NCI-H82 treated with DMSO at 0.1 percent for 48 hours (cell line): Measurements from ENCODE around the gene CERS6.

ENCODE experiments used
- DNase-seq: peaks from one replicate; lab custom pipeline; 2025; ENCODE audit not compliant: unreplicated experiment; lab: John Stamatoyannopoulos, UW

Gene CERS6

DNA sequence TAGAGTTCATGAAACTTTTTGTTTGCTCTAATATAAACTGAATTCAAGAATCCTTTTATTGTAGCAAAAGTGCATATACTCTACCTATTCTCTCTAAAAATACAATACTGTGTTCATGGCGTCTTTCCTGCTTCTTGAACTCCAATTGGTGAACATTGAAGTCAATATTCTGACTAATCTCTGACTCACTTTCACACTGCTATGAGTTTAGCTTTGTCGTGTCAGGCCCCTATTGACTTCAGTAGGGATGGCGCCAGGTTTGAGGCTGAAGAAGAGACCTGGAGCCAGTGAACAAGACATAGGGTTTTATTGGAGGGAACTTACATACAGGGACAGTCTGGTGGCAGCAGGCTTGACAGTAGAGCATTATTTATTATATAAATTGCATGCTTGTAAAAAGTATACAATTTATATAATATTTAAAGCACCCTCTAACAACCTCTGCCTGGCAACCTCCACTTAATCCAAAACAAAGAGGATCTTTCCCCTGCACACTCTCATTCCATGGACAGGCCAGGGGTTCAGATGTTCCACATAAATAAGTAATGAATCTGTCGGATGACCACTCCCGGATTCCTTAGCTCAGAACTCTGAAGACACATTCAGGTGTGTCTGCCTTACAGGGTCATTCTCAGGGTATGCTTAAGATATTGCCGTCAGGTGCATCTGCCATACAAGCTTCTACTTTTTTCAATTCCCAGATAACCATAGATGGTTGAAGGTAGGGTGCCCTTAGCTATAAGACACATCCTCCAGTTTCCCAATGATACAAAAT lies 141.0 kb downstream of the CERS6 start:
- no peak for DNase-seq

DNA sequence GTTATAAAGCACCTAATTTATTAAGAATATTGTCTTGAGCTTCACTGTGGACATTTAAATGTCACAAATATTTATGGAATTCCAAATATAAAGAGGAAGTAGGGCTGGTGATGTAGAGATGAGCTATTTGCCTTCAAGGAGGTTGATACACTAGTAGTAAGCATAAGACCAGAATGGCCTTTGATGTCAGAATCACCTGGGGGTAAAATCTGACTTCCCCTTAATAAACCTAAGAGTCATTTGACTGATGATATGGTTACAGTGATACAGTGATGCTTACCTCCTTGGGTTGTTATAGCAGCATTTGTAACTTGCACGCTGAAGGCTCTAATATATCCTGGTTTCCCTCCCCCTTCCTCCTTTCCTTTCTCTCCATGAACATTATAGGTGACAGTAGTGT lies 143.7 kb downstream of the CERS6 start:
- no peak for DNase-seq

DNA sequence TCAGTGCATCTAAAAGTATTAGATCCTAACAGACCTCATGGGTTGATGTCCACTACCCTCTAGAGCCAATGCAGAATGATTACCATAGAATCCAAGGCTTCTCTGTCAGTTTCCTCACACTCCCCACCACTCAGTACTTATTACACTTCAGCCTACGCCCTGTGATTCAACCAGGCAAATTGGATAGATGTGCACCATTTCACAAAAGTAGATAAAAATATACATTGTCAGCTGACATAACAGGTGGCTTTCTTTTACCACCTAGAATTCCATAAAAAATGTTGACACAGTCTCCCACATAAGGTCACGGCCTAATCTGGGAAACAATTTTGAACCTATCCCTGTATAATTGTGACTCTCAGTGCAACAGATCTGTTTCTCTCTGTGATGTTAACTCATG lies 144.9 kb downstream of the CERS6 start:
- no peak for DNase-seq

DNA sequence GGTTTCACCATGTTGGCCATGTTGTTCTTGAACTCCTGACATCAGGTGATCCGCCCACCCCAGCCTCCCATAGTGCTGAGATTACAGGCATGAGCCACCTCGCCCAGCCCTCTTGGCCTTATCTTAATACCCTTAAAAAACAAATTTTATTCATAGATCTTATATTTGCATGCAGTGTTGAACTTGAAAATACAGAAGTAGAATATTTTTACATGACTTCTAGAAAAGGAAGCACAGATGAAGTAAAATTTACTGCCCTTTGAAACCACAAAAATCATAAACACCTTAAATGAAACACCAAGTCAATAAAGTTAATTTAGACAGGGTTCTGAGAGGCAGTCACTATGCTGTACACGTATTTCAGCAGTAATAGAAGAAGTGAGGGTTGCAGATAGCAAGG lies 145.7 kb downstream of the CERS6 start:
- DNase-seq: no peak

DNA sequence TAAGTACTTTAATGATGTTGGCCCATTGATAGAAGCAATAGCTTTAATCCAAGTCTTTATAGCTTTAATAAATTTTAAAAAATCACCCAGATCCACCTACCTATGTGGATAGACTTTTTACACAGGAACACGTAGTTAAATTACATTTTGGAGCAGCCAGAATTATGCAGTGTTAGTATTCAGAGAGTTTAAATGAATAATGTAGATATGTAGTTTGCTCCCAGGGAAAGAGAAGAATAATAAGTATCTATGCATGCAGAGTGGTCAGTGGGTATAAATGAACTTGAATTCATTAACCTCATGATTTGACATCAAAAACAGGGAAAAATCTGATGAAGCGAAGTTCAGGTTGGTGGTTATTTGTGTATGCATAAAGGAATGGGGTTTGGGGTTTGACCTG lies 146.3 kb downstream of the CERS6 start:
- DNase-seq: no peak

DNA sequence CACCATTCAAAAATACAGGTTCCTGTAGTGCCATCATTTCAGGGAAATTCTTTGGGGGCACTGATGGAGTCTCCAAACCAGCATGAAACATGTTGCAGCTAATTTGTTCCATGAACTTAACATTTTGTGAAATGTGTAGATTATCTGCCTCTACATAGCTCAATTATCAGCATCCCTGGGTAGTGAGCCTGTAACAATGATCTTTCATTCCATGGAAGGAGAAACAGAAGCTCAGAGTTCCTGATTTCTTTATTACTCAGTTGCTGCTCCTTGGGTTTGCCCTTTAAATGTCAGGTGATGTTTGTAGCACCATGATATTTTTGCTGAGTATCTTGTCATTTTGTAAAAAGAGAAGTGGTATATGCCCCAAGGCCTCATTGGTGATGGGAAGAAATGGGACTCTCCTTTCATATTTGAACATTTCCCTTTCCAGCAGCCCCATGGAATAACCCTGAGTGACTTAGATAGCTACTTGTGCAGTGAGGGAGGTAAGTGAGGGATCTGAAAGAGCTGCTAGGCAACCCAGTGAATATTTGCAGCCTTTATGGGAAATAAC lies 146.9 kb downstream of the CERS6 start:
- no peak for DNase-seq

DNA sequence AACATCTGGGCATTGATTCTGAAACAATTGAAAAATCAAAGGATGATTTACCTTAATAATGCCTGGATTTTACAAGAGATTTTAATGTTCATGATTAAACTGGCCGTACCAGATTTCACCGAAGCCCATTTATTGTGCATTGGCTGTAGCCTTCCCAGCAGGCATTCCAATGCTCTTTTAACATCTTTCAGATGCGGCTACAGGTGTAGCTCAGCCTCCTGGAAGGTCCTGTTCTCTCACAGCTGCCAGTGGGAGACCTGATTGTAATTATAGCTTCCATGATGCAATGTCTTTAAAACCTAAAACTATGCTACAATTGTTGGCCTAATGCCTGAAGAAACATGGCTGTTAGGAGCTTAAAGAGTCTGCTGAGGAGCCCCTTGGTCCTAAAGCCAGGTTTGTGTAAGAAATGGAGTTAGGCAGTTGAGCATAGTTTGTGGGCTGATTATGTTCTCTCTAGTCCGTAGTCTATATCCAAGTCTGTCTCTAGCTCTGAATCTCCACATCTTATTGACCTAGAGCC lies 147.4 kb downstream of the CERS6 start:
- no peak for DNase-seq

DNA sequence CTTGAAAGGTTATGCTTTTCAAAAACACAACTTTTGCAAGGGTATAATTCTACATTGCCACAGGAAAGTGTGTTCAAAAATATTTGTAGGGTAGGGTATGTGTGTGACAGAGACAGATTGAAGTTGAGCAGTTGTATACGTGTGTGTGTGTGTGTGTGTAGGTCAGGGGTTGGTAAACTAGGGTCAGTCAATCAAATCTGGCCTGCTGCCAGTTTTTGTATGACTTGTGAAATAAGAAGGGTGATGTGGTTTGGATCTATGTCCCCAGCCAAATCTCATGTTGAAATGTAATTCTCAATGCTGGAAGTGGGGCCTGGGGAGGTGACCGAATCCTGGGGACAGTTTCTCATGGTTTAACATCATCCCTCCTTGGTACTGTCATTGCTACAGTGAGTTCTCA lies 148.2 kb downstream of the CERS6 start:
- DNase-seq: no peak

DNA sequence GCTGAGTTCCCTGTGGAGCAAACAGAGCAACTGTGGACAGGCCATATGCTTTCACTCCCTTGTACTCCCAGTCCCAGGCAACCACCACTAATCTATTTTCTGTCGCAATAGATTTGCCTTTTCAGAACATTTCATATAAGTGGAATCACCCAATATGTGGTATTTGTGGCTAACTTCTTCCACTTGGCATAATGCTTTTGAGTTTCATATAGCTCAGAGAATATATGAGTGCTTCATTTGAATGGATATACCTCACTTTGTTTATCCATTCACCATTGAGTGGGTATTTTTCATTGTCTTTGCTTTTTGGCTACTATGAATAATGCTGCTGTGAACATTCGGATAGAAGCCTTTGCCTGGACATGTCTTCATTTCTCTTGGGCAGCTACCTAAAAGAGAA lies 151.9 kb downstream of the CERS6 start:
- no peak for DNase-seq

DNA sequence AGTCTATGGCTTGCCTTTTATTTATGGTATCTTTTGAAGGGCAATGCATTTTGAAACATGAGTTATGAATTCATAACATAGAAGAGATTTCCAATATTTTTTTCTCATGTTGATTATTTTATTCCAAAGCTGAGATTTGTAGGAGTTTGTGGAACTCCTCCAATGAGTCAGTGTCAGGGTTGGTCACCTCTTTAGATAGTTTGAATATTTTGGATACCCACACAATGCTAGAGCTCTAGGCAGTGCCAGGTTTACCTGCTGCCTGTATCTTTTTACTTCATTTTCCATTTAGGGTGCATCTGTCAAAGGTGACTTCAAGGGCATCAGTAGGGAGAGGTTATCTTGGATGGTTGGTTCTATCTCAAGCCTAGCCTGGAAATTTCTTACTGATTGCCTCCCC lies 152.7 kb downstream of the CERS6 start:
- no peak for DNase-seq

DNA sequence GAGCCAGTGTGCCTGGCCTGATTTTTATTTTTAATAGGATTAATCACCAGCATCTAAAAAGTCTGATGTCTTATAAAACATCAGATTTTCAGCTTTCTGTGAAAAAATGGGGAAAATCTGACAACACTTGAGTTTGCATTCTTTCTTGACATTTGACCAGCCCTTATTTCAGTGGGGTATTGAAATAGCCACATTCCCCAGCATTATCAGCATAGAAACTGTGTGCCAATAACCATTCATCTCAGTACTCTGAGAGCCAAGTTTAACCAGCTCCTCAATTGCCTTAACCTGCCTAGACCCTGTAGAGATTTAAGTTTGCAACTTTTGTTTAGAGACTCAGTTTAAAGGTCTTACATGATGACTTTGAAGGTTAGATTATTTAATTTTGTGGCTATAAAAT lies 155.0 kb downstream of the CERS6 start:
- no peak for DNase-seq

DNA sequence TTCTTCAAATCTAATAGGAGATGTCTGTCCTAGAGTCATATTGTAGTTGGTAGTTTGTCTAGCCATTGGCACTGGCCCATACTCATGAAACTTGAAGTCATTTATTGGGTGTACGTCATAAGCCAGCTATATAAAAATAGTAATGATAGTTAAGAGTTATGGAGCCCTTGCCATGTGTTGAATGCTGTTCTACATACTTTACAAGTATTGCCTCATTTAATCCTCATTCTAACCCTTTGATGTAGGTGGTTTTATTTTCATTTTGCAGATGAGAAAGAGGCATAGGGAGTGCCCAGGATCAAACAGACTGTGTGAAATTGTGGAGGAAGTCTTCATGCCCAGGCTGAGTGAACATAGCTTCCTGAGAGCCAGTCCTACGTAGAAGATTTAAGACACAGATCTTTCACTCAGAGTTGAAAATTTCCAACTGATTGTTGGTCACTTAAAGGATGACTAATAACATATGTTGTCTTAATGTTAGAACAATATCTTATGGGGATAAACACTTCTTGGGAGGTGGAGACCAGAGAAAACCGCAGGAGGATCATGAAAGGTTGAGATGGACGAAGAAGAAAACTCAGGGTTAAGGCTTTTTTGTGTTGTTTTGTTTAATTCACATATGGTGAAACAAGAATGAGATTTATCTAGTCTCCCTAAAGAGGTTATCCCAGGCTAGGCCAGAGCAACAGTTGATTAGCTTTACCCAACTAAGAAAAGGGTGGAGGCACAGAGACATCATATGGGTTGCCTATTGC lies 156.0 kb downstream of the CERS6 start:
- DNase-seq: no peak

DNA sequence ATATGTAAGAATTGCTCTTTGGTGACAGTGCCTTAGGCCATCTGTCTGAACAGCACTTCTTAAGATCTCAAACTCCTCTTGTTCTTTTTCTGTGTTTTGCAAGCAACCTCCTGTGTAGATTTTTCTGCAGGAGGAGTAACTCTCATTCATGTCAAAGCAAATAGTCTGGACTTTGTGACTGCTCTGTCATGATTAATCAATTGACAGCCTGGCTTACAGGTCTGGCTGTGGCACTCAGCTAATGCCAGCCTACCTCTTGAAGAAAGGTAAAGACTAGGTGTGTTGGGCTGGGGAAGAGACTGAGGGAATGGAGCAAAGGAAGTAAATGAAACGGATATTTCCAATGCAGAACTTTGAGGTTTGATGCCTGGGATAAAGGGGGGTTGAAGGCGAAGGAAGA lies 156.6 kb downstream of the CERS6 start:
- no peak for DNase-seq

DNA sequence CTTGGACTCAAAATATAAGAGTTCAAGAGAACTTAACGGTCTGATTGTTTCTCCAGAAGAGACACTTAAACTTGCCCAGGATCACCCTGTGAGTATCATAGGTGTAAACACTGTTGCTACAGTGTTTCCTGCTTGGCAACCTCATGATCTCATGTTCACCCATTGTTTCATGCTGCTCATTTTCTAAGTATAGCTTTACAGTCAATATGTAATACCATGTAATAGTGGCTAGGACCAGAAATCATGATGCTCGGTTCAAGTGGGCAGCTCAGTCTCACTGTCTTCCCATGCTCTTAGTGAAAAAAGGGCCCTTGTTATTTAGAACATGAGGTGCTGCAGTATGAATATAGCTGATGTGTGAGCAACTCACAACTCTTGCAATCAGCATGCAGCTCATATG lies 157.5 kb downstream of the CERS6 start:
- DNase-seq: no peak

DNA sequence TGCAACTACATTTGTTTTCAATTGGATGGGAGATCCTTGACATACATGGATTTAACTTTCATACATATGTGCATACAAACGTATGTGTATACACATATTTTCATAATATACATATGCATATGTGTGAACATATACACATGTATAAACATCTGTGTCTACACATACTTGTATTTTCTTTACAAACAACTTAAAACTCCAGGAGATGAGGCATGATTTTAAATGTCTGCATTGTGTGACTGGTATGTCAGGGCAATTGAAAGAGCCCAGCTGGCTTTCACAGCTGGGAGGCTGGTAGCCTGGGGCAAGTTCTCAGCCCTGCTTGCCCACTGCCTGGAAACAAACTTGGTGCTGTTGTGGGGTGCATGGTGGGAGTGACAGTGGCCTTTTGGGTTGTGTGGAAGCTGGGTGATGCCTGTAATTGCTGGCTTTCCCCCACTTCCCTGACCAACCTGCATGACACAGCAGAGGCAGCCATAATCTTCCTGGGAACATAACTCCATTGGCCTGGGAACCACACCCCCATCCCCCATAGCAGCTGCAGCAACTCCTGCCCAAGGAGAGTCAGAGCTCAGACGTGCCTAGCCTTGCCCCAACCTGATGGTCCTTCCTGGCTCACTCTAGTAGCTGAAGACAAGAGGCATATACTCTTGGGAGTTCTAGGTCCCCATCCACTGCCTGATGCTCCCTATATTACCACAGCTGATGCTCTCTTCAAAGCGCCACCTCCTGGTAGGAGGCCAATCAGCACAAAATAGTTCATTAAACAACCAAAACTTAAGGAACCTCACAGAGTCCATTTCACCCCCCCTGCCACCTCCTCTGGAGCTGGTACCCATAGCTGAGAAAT lies 158.3 kb downstream of the CERS6 start:
- DNase-seq: no peak

DNA sequence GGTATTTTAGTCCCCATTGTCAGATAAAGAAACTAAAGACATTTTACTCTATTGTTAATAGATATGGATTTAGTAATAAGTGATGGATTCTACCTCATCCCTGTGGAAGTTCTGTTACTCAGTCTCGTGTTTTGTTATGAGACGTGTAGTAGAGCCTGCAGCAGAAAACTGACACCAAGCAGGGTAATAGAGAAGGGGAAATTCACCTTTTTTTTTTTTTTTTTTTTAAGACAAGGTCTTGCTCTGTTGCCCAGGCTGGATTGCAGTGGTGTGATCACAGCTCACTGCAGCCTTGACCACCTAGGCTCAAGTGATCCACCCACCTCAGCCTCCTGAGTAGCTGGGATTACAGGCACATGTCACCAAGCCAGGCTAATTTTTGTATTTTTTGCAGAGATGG lies 164.5 kb downstream of the CERS6 start:
- DNase-seq: no peak

DNA sequence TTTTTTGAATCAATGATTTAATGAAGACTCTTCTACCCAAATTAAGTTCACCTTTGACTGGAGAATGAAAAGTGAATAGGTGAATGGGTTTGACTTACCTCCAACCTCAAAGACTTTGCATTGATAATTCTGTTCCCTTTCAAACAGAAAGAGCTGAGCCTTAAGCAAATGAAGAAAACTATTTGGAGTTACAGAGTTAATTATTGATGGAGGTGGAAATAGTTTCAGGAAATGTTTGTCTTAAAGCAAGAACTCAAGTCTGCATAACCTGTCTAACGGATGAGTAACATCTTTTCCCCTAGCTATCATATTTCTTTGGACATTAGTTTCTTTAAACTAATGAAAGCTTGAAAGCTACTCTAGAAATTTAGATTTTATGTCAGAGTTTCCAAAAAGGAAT lies 166.5 kb downstream of the CERS6 start:
- DNase-seq: no peak

DNA sequence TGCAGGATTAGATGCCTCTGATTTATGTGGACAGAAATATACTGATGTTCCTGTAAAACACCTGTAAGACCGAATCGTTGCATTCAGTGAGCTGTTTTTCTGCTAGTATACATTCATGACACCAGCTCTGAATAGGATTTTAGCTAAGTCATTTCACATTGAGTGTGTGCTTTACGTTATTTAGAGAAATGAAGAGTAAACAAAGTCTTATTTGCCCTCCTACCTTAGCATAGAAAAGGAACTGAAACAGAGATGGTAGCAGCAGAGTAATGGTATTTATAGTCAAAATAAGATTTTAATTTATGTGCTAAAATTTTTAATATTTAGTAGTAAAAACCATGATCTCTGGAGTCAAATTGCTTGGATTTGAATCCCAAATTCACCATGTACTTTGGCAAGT lies 168.0 kb downstream of the CERS6 start:
- no peak for DNase-seq

DNA sequence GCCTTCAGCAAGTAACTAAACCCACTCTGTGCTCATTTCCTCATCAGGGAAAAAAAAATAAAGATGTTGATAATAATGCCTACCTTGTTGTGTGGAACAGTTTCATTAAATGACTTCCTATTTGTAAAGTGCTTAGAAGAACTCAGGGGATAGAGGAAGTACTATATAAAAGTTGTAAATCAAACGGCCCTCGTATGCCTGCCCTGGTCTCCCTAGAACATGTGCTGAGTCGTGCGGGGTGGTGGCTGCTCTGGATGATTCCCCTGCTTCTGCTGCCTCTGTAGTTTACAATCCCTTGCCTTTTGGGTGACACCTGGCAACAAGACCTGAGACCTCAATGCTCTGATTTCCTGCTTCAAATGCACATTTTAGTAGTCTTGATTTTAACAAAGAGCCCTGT lies 170.0 kb downstream of the CERS6 start:
- DNase-seq: no peak

DNA sequence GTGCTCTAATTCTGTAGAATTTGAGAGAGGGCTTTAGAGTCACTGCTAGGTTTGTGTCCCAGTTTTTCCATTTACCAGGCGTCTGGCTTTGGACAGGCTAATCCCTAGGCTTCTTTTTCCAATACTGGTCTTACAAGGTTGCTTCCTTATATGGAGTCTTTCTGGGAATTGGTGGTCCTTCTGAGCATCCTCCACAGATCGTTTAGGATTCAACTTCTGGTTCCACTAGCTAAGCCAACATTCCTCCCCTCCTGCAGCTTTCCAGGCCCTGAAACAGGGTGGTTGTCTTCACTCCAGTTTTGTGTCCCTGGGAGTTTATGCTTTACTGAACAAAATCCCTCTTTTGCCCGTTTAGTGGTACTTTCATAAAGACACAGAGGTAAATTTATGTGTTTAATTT lies 170.6 kb downstream of the CERS6 start:
- peak; percentile 23 for DNase-seq

DNA sequence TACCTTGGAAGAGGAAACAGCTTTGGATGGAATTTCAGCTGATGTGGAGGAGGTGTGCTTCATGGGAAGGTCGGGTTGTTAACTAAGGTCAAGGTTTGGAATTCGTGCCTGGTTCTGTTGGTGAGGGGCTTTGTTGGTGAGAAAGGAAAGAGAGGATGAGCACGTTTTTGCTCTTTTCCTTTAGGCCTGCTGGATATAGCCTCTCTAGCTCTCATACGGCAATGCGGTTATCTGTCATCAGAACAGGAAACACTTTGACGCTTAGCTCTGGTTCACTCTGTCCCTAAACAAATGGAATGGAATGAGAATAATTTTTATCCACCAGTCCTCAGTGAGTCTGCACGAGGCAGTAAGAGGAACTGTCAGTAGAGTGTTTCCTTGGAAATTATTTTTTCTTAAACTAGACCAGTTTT lies 176.6 kb downstream of the CERS6 start:
- no peak for DNase-seq
